ENCODE results near the gene ABLIM1.

Gene ABLIM1

DNA sequence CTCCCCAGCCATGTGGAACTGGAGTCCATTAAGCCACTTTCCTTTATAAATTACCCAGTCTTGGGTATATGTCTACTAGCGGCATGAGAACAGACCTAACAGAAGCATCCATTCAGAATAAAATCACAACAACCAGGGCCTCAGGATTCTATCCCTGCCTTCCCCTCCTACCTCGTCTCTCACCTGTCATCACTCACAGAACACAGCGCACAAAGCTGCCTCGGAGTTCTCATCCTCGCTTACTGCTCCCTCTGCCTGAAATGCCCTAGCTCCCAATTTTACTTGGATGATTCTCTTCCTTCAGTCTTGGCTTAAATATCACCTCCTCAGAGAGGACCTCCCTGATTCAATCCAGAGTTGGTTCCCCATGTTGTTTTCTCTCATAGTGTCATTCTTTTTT is 183.1 kb downstream of the ABLIM1 start:
- Histone ChIP-seq H3K79me2 (ENCODE audit: low read length) (no peaks in the 10 kb centered on the region), H3K9me3 (replicated peaks; ENCODE audit: insufficient read depth, low read length) (no peaks in the 10 kb centered on the region), H3K4me2 (ENCODE audit: low read depth, low read length) (no peak overlapping the region), H2AFZ (ENCODE audit: low read length) (no peak overlapping the region), H3K4me1 (ENCODE audit: low read length) (peaks cover 3% of the 10 kb centered on the region; the same call in 1 of the 2 replicates), H3K36me3 (replicated peaks; ENCODE audit: insufficient read depth, low read length) (no peaks in the 10 kb centered on the region), H3K4me3 (ENCODE audit: low read length) (no peak overlapping the region), H3K9me2 (replicated peaks; ENCODE audit: insufficient read depth, low read length) (no peaks in the 10 kb centered on the region), H3K27ac (ENCODE audit: low read length) (no peak overlapping the region), H3K27me3 (replicated peaks; ENCODE audit: insufficient read depth, low read length) (no peaks in the 10 kb centered on the region), H4K20me1 (ENCODE audit: insufficient read depth, low read length) (no peaks in the 10 kb centered on the region), H3K9ac (ENCODE audit: low read length) (no peak overlapping the region), H3F3A (ENCODE audit: insufficient read depth, low read length) (no peaks in the 10 kb centered on the region)
- DNase-seq: no peak
- TF ChIP-seq, protein P1, sequence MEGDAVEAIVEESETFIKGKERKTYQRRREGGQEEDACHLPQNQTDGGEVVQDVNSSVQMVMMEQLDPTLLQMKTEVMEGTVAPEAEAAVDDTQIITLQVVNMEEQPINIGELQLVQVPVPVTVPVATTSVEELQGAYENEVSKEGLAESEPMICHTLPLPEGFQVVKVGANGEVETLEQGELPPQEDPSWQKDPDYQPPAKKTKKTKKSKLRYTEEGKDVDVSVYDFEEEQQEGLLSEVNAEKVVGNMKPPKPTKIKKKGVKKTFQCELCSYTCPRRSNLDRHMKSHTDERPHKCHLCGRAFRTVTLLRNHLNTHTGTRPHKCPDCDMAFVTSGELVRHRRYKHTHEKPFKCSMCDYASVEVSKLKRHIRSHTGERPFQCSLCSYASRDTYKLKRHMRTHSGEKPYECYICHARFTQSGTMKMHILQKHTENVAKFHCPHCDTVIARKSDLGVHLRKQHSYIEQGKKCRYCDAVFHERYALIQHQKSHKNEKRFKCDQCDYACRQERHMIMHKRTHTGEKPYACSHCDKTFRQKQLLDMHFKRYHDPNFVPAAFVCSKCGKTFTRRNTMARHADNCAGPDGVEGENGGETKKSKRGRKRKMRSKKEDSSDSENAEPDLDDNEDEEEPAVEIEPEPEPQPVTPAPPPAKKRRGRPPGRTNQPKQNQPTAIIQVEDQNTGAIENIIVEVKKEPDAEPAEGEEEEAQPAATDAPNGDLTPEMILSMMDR (IDR thresholded peaks at IDR 0.05; ENCODE audit: low read length): no peak
- TF ChIP-seq EZH2phosphoT487 (IDR thresholded peaks at IDR 0.05; ENCODE audit: low read length) (no peak), EZH2 (optimal IDR thresholded peaks at IDR 0.05; ENCODE audit: low read depth, low read length) (no peak)

- no peaks in the 10 kb centered on the region for H3K36me3 ChIP-seq (replicated peaks; ENCODE audit: insufficient read depth, low read length)
- H3K9ac ChIP-seq (ENCODE audit: low read length): no peak overlapping the region
- no peak overlapping the region for H3K4me3 ChIP-seq (ENCODE audit: low read length)
- H3K4me1 ChIP-seq (ENCODE audit: low read length): peaks cover 3% of the 10 kb centered on the region; the same call in 1 of the 2 replicates
- H3F3A ChIP-seq (ENCODE audit: insufficient read depth, low read length): no peaks in the 10 kb centered on the region
- H2AFZ ChIP-seq (ENCODE audit: low read length): no peak overlapping the region
- no peaks in the 10 kb centered on the region for H3K9me2 ChIP-seq (replicated peaks; ENCODE audit: insufficient read depth, low read length)
- TF ChIP-seq EZH2phosphoT487 (IDR thresholded peaks at IDR 0.05; ENCODE audit: low read length) (no peak), EZH2 (optimal IDR thresholded peaks at IDR 0.05; ENCODE audit: low read depth, low read length) (no peak)
- TF ChIP-seq, protein P1 (IDR thresholded peaks at IDR 0.05; ENCODE audit: low read length): no peak
- H3K4me2 ChIP-seq (ENCODE audit: low read depth, low read length): no peak overlapping the region
- DNase-seq: no peak
- H3K27me3 ChIP-seq (replicated peaks; ENCODE audit: insufficient read depth, low read length): no peaks in the 10 kb centered on the region
- no peaks in the 10 kb centered on the region for H3K79me2 ChIP-seq (ENCODE audit: low read length)
- no peaks in the 10 kb centered on the region for H4K20me1 ChIP-seq (ENCODE audit: insufficient read depth, low read length)
- H3K27ac ChIP-seq (ENCODE audit: low read length): no peak overlapping the region
- H3K9me3 ChIP-seq (replicated peaks; ENCODE audit: insufficient read depth, low read length): no peaks in the 10 kb centered on the region
Observed at GRCh38 chr10:114473776-114474175, 184.3 kb downstream of the ABLIM1 start.

GRCh38 chr10:114472877-114473253 is 185.2 kb downstream of the ABLIM1 start:
- Histone ChIP-seq H3K4me3 (ENCODE audit: low read length) (no peak overlapping the region), H3K4me2 (ENCODE audit: low read depth, low read length) (no peak overlapping the region), H3F3A (ENCODE audit: insufficient read depth, low read length) (no peaks in the 10 kb centered on the region), H3K79me2 (ENCODE audit: low read length) (no peaks in the 10 kb centered on the region), H3K9me2 (replicated peaks; ENCODE audit: insufficient read depth, low read length) (no peaks in the 10 kb centered on the region), H3K27ac (ENCODE audit: low read length) (no peak overlapping the region), H3K4me1 (ENCODE audit: low read length) (peaks cover 3% of the 10 kb centered on the region; the same call in 1 of the 2 replicates), H3K27me3 (replicated peaks; ENCODE audit: insufficient read depth, low read length) (no peaks in the 10 kb centered on the region), H3K36me3 (replicated peaks; ENCODE audit: insufficient read depth, low read length) (no peaks in the 10 kb centered on the region), H2AFZ (ENCODE audit: low read length) (no peak overlapping the region), H3K9ac (ENCODE audit: low read length) (no peak overlapping the region), H4K20me1 (ENCODE audit: insufficient read depth, low read length) (no peaks in the 10 kb centered on the region), H3K9me3 (replicated peaks; ENCODE audit: insufficient read depth, low read length) (no peaks in the 10 kb centered on the region)
- TF ChIP-seq, protein P1 (IDR thresholded peaks at IDR 0.05; ENCODE audit: low read length): no peak
- TF ChIP-seq EZH2 (optimal IDR thresholded peaks at IDR 0.05; ENCODE audit: low read depth, low read length) (no peak), EZH2phosphoT487 (IDR thresholded peaks at IDR 0.05; ENCODE audit: low read length) (no peak)
- DNase-seq: no peak

Measured in MM.1S (cell line).